GM15510 (cell line): ENCODE measurements around the gene SERGEF.

Source experiments
- POLR2A ChIP-seq: IDR thresholded peaks from 3 replicates; pipeline ENCODE4 v1.6.1; 2011; ENCODE audit warnings: borderline replicate concordance; ENCODE audit not compliant: insufficient read length; ENCODE audit errors: extremely low read depth

SERGEF gene

DNA sequence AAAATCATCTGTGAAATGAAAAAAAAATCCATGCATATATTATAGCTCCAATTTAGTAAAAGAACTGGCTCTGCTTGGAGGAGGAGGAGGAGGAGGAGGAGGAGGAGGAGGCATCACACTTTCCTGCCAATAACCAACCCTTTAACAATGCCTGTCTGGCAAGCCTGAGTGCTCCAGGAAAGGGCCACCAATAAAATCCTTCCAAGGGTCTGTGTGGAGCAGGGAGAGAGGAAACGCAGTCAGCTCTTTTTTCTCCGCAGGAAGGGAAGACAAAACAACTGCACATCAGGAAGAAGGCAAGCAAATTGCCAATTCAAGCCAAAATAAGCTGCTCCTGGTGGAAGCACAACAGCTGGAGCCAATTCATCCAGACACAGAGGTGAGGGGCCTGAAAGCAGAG, 139.3 kb downstream of the SERGEF start:
- TF ChIP-seq POLR2A = no peak

- no peak for TF ChIP-seq POLR2A
Observed at GRCh38 chr11:17867341-17867740, 145.5 kb downstream of the SERGEF start.

- TF ChIP-seq POLR2A = no peak
Observed at GRCh38 chr11:17865765-17866428, 146.9 kb downstream of the SERGEF start.

GRCh38 chr11:17864478-17864941, 148.3 kb downstream of the SERGEF start:
- TF ChIP-seq POLR2A = no peak

DNA sequence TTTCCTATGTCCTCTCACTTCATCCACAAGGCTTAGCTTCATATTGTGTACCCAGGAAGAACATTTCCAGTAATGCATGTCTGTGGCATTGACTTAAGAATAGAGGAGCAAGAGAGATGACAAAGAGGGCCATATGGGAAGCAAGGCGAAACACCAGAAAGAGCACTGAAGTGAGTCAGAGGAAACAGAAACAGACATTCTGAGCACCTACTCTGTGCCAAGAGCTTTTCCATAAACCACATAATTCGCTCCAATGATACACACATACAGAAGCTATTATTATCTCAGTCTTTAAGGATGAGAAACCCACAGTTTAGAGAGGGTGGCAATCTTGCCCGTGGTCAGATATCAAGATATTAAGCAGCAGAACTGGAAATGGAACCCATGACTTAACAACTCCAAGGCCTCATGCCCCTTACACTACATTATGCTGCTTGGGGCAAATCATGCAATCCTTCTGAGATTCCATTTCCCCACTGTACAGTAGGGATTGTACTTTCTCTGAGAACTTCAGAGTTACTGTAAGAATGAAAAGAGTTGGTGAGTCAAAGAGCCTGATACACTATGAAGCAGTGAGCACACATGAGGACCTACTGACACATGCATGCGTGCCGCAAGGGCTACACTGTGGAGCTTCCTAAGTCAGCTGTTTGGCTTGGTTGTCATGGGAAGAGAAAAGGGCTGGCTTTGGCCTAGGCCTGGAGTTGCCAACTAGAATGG, 151.7 kb downstream of the SERGEF start:
- TF ChIP-seq POLR2A = no peak

GRCh38 chr11:17859552-17859951, 153.3 kb downstream of the SERGEF start:
- no peak for TF ChIP-seq POLR2A

DNA sequence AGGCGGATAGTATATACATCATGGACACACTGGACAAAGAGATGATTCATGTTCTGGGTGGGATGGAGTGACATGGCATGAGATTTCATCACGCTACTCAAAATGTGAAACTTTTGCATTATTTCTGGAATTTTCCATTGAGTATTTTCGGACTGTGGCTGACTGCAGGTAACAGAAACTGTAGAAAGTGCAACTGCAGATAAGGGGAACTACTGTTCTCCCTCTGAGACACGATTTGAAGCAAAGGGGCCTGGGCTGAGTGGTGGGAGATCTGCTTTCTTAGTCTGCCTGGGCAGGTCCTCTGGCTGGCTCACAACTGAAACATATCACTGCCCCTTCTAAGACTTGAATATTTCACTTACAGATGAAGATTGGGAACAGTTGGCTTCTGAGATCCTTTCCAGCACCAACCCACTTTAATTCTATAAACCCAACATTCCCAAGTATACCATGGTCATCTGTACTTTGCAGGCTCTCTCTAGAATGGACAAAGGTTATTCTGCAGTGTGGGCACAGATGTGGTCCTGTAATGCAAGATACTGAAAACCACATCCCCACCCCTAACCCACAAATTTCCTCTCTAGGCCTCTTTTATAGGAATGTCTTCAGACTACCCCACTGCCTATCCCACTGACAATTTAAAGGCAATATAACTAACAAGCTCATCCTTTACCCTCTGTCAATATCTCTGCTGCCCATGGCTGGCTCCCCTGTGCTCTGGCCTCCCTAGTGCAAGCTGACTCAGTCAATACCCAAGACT, 157.1 kb downstream of the SERGEF start:
- TF ChIP-seq POLR2A = no peak

DNA sequence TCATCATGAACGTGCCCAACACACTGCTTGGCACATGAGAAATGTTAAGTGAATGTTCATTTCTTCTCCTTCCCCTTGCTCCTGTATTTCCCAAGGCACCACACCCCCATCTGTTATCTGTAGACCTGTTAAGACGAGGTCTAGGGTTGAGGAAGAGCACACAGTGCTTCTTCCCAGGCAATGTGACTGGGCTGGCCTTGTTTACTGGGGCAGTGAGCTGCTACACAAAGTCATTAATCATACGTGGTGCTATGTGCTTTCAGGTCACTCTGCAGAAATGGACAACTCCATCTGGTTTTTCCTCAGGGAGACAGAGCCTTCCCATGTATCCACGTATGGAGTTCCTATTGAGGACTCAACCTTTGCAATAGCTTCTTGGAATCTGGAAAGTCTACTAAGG, 159.6 kb downstream of the SERGEF start:
- TF ChIP-seq POLR2A = no peak

DNA sequence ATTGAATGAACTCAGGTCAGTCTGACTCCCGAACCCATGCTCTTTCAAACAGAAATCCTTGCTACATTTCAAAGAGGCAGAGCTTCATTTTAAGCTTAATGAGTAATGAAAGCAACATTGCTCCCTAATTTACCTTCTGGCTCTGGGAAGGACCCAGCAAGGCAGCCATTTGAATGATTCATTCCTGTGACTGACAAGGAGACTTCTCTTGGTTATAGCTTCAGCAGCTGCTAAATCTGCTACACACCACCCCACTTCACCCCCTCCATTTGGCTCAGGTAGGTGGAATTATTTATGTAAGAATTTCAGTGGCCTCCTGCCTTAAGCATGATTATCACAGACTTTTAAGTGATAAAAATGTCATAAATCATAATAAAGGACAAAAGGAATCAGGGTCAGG, 160.6 kb downstream of the SERGEF start:
- no peak for TF ChIP-seq POLR2A

DNA sequence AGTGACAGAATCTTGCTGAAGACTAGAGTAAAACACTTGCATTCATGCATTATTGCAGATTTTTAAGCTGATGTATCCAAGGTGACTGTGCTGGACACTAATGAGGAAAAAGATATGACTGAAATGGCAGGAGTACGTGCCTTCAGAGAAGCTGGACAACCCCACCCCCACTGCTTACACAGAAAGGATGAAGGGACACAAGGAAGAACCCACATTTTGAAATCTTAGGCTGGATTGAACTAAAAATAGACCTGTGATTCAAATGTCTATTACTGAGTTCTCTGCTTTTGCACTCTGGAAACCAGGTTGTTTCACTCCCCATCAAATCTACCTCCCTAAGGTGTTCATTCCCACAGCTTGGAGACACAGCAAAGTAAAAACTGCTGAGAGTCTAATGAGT, 161.2 kb downstream of the SERGEF start:
- no peak for TF ChIP-seq POLR2A

GRCh38 chr11:17850336-17850735, 162.5 kb downstream of the SERGEF start:
- TF ChIP-seq POLR2A = no peak

- TF ChIP-seq POLR2A = no peak
Observed at GRCh38 chr11:17848715-17849114, 164.1 kb downstream of the SERGEF start.

- no peak for TF ChIP-seq POLR2A
Observed at GRCh38 chr11:17846852-17847453, 165.9 kb downstream of the SERGEF start.

GRCh38 chr11:17845431-17845881, 167.4 kb downstream of the SERGEF start:
- TF ChIP-seq POLR2A = no peak

DNA sequence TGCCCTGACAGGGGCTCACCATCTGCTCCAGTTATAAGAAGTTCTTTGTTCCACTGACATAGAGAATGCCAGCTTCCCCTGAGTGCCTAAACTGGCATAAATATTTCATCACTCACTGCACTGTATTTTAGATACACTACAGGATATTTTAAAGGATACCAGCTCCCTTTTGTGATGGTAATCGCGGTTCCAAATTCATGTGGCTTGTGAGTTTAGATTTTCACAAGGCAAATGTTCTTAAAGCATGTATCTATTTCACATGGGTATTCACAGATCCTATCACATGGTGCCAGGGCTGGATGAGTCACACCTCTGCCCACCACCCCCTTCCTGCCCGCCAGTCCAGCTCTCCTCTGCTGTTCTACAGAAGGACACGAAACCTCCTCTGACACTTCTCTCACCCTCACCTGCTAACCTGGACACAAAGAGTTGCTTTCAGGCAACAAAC, 172.7 kb downstream of the SERGEF start:
- no peak for TF ChIP-seq POLR2A
